NOMO-1 treated with DMSO at 0.1 percent for 48 hours (cell line): ENCODE data around the gene SH3BP2.

ENCODE experiments used
- DNase-seq: peaks from one replicate; lab custom pipeline; 2025; ENCODE audit not compliant: unreplicated experiment; lab: John Stamatoyannopoulos, UW

The SH3BP2 gene

DNA sequence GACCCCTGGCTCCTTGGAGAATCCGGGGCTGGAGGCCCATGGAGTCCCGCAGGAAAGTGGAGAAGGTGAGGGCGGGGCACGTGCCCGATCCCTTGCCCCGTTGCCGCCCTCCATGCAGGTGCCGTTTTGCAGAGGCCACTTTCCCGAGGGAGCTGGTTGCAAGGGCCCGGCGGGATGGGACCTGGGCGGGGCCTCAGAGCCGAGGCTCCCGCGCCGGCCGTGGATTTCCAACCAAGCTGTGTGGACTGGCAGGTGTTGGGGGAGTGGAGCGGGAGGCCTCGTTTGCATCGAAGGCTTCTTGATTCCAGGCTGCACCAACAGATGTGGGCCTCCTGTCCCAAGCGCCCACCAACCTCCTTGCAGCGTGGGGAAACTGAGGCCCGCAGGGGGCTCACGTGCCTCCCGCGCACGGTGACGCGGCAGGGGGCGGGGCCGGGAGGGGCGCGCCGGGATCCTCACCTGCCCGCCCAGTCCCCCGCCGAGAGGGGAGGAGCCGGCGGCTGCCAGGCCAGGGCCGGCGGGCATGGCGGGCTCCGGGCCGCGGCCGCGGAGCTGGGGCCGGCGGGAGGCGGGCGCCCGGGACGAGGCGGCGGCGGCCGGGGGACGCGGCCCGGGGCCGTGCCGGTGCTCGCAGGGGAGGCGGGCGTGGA lies 24.9 kb downstream of the SH3BP2 start:
- no peak for DNase-seq

DNA sequence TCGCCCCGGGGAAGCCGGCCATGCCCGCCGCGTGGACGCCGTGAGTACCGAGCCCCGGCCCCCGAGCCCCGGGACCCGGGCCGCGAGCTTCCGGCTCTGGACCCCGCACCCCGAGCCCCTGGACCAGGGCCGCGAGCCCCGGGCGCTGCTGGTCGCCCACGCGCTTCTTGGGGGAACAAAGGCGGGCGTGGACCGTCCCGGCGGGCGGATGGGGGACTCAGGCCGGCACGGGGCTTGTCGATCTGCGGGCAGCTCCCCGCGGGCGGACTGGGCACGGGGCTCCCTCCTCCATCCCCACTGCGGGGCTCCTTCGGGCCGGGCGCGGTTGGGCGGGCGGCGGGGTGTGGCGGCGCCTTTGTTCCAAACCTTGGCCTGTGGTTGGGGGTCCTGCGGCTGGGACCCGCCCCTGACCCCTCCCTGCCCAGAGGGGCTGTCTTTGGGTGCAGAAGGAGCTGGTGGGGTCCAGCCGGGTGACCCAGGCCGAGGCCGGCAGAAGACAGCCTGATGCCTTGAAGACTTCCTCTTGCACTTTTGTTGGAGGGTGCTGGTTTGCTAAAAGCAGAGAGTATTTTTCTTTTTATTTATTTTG lies 25.6 kb downstream of the SH3BP2 start:
- no peak for DNase-seq

DNA sequence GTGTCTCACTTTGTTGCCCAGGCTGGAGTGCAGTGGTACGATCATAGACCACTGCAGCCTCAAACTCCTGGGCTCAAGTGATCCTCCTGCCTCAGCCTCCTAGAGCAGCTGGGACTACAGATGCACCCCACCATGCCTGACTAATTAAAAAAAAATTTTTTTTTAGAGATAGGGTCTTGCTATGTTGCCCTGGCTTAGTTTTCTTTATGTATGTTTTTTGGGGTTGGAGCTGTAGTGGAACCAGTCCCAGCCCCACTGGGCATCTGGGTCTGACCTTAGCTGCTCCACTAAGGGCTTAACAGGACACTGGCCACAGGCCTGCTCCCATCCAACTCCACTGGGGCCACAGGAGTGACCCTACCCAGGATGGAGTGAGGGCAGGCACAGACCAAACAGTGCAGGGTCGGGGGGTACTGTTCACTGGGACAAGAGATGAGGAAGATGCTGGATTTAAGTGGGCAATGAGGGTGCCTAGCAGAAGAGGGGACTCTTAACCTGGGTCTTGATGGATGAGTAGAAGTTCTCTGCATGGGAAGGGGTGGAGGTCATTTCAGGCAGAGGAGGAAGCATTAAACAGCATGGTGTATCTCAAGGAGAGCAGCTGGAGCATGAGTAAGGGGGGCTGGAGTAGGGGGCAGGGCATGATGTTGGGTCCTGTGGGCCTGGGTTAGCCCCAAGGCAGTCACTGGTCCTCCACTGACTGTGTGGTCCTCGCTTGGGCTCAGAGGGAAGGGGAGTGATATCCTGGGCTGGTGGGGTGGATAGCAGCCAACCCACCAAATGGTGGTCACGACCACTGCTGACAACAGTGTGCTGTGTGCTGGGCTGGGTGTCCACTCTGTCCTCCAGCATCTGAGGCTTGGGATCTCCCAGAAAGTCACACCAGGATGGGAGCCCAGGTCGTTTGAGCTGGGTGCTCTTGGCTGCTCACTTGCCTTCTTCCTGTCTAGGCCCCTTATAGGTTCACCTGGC lies 26.6 kb downstream of the SH3BP2 start:
- DNase-seq, result no peak

DNA sequence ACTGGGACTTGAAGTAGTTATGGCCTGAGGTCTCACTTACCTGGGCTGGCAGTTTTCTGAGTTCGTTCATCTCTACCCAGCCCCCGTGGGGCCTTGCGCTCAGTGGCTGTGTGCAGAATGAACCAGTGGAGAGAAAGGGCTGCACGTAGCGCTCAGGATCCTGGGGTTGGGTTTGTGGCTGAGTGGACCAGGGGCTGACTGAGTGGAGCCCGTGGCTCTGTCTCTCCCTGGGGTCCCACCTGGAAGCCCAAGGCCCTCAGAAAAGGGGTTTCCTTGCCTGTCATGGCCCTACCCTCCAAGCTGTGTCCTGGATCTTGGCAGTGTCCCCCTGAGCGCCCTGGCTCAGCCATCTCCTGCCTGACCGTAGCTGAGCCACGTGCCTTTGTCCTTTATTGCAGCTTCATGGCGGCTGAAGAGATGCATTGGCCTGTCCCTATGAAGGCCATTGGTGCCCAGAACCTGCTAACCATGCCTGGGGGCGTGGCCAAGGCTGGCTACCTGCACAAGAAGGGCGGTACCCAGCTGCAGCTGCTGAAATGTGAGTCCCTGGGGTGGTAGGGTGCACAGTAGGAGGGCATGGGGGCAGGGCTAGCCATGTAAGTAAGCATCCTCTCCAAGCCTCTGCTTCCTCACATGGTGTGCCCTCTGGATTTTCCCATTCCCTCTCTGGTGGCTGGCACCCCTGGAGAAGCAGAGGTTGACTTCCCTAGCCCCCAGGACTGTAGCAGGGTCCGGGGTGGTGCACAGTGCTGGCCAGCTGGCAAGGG lies 27.5 kb downstream of the SH3BP2 start:
- no peak for DNase-seq

DNA sequence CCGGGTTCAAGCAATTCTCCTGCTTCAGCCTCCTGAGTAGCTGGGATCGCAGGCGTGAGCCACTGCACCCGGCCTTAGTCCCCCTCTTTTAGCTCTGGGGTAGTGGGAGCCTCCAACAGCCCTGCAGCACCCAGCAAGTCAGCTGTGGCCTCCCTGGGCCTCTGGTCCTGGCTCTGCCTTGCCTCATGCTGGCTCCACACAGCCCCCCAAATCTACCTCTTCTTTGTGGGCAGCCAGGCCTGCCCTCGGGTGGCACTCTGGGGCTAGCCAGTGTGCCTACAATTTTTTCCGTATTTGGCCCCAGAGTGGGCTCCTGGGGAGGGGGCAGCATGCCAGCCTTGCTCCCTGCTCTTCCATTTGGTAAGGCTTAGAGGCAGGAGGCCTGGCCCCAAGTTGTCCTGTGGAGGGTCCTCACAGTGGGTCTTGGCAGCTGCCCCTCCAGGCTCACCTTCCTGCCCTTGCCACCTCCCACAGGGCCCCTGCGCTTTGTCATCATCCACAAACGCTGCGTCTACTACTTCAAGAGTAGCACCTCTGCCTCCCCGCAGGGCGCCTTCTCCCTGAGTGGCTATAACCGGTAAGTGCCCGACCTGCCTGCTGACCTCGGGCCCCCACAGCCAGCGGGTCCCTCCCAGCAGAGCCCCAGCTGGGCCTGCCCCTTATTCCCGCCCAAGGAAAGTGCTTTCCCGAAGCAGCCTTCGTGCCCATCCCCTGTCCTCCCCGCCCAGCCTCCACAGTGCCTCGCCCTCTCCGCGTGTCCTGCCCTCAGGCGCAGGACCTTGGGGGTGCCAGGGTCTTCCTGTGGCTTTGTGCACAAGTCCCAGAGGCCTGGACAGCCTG lies 29.8 kb downstream of the SH3BP2 start:
- DNase-seq, result no peak

DNA sequence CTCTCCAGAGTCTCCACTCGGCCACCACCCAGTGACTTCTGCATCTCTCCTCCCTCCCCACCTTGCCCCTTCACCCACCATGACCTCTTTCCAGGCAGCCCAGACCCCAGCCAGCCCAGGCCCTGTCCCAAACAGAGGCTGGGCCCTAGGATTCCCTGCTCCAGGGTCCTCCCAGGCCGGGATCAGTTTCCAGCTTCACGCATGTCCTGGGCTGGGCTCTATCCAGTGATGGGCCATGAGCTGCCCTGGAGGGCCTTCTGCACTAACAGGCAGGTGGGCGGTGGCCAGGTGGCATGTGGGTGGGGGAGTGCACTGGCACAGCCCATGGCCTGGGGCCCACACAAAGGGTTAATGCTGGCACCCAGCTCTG lies 30.4 kb downstream of the SH3BP2 start:
- DNase-seq, result no peak

DNA sequence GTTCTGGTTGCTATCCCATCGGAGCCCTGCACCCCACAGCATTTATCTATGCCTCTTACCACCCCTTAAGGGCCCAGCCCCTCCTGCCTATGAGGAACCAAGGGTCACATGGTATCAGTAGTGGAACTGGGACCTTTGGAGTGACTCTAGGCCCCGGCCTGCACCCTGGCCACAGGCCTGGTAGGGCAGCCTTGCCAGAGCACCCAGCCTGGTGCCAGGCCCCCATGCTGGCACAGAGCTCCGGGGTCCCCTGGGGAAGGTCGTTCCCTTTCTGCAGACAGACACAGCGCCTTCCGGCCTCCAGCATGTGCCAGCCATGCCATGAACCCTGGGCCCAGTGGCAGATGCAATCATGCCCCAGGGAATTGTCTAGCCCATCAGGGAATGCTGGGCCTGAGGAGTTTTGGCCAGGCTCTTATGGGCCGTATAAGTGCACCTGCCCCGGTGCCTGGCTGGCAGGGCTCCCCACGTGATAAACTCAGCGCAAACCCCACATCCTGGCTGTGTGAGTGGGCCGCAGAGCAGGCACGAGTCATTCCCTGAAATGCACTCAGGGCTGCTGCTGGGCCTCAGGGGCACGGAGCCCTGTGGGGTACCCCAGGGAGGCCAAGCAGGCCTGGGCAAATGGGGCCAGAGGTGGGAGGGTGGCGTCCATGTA lies 30.9 kb downstream of the SH3BP2 start:
- DNase-seq, result no peak

DNA sequence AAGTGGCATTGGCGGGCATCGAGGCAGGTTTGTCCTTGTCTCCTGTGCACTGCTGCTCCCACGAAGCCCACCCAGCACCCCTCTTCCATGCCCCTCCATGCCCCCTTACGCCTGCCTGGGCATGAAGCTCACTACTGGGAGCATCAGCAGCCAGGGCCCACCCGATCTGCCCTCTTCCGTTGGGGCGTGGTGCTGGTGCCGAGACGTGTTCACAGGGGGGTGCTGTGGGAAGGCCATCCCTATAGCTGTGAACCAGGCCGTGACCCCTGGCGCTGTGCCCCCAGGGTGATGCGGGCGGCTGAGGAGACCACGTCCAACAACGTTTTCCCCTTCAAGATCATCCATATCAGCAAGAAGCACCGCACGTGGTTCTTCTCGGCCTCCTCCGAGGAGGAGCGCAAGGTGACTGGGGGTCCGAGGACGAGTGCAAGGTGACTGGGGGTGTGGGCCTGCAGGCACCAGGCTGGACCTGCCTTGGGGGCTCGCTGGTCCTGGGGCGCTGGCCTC lies 31.5 kb downstream of the SH3BP2 start:
- no peak for DNase-seq

DNA sequence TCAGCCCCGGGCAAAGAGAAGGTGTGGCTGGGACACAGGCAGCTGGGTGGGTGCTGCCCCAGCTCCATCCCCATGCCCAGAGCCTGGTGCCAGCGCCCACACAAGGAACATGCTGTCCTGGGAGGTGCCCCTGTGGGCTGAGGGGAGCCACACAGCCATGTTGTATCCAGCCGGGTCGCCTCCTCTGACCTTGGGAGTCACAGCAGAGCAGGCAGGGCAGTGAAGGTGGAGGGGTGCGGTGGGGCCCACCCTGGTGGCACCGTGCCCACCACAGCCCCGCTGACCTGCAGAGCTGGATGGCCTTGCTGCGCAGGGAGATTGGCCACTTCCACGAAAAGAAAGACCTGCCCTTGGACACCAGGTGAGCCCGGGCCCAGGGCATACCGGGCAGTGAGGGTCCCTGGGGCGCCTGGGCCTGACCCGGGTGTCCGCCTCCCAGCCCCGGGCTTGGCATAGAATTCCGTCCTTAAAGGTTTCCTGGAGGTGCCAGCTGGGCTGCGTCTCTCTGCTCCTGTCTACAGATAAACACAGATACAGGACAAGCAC lies 32.0 kb downstream of the SH3BP2 start:
- no peak for DNase-seq

DNA sequence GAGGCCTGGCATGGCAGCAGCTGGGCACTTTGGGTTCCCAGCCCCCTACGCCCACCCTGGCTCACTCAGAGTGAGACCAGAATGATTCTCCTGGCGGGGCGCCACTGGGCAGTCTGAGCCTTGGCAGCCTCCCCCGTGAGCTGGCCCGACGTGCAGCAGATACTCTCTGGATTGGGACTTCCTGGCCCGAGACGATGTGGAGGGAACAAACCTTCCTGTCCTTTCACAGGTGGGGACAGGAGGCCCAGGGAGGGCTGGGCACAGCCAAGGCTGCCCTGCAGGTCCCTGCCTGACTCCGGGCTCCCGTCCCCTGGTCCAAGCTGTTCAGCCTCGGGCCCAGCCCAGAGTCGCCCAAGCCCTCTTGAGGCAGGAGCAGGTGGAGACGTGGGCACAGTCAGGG lies 32.9 kb downstream of the SH3BP2 start:
- no peak for DNase-seq

DNA sequence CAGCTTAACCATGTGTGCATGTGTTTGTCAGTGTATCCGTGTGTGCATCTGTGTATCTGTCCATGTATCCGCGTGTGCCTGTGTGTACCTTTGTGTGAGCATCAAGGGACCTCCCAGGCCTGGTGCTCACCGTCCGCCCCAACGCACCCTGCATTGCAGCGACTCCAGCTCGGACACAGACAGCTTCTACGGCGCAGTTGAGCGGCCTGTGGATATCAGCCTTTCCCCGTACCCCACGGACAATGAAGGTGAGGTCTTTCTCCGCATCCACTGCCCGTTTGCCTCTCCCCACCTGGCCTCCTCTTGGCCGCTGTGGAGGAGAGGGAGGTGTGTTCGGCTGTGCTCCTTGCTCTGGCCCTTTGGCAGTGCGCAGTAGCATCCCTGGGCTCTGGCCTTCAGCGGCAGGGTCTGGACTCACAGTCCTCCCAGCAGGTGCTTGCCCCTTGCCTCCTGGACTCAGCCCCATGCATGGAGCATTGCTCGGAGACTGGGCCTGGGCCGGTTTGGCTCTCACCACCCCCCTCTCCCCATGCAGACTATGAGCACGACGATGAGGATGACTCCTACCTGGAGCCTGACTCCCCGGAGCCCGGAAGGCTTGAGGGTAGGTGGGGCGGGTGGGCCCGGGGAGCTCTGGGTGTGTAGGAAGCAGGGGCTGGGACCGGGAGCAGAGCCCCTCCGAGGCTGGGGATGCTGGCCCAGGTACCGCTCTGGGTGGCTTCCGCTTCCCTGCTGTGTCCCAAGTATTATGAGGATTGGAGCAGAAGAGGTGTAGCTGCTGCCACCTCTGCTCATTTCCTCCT lies 34.4 kb downstream of the SH3BP2 start:
- DNase-seq, result no peak

DNA sequence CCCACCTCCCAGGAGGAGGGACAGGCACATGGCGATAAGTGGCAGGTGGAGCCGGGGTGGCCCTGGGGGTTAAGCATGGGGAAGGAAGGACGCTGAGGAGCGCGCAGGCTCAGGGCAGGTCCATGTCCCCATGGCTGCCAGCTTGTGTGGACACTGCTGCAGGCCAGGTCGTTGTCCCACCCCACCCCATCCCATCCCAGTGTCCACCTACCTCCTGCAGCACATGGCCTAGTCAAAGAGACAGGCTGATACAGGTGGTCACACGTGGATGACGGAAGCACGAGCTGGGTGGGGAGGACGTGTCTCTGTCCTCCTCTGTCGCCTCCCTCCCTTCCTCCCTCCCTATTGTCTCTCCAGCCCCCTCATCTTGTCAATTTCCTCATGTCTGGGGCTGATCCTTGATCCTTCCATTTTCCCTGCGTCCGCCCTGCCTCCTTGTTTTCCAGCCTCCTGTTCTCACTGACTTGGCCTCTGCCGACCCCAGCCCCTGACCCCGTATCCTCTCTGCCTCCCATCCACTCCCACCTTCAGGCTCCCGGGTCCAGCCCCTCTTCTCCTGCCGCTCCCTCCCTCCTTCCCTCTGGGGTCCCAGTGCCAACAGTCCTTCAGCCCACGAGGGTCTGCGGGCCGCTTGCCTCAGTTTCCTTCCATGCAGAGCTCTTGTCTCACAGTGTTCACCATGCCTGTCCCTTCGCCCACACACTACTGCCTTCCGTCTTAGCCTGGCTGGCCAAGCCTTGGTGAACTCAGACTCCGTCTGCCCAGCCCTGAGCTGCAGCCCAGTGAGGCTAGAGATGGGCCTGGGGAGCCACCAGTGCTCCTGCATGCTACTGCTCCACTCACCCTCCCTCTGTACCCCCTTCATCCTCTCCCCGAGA lies 35.2 kb downstream of the SH3BP2 start:
- no peak for DNase-seq

DNA sequence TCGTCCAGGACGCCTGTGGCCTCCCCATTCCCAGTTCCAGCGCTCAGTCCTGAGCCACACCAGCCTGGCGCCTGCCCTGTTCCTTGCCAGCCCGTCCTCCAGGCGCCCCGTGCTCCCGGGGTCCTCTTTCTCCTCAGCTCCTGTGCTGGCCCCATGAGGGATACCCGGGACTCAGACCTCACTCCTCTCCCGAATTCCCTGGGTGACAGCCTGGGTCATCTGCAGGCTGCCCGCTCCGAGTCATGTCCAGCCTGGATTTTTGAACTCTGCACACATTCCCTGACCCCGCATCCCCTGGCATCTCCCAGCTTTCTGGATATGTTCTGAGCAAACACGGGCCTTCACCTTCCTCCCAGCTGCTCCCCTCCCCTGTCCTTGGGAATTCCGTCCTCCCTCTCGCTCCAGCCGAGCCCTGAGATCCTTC lies 35.9 kb downstream of the SH3BP2 start:
- DNase-seq, result no peak

DNA sequence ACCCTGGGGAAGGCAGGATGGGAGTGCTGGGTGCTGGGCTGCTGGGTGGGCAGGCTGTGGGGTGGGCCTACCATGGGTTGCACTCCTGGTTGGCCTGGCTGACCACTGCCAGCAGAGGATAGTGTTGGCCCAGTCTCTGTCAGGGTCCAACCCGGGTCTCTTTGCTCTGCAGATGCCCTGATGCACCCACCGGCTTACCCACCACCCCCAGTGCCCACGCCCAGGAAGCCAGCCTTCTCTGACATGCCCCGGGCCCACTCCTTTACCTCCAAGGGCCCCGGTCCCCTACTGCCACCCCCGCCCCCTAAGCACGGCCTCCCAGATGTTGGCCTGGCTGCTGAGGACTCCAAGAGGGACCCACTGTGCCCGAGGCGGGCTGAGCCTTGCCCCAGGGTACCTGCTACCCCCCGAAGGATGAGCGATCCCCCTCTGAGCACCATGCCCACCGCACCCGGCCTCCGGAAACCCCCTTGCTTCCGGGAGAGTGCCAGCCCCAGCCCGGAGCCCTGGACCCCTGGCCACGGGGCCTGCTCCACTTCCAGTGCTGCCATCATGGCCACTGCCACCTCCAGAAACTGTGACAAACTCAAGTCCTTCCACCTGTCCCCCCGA lies 36.5 kb downstream of the SH3BP2 start:
- DNase-seq, result no peak

DNA sequence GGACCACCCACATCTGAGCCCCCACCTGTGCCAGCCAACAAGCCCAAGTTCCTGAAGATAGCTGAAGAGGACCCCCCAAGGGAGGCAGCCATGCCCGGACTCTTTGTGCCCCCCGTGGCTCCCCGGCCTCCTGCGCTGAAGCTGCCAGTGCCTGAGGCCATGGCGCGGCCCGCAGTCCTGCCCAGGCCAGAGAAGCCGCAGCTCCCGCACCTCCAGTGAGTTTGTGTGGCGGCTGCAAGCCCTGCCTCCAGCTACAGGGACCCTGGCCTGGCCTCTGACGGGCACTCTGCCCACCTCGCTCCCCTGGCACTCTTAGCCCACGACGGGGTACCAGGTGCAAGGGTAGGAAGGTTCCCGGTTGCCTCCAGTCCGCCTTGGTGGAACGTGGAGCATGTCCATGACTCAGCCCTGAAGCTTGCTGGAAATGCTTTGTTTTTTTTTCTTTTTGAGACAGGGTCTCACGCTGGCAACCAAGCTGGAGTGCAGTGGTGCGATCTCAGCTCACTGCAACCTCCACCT lies 37.1 kb downstream of the SH3BP2 start:
- no peak for DNase-seq

DNA sequence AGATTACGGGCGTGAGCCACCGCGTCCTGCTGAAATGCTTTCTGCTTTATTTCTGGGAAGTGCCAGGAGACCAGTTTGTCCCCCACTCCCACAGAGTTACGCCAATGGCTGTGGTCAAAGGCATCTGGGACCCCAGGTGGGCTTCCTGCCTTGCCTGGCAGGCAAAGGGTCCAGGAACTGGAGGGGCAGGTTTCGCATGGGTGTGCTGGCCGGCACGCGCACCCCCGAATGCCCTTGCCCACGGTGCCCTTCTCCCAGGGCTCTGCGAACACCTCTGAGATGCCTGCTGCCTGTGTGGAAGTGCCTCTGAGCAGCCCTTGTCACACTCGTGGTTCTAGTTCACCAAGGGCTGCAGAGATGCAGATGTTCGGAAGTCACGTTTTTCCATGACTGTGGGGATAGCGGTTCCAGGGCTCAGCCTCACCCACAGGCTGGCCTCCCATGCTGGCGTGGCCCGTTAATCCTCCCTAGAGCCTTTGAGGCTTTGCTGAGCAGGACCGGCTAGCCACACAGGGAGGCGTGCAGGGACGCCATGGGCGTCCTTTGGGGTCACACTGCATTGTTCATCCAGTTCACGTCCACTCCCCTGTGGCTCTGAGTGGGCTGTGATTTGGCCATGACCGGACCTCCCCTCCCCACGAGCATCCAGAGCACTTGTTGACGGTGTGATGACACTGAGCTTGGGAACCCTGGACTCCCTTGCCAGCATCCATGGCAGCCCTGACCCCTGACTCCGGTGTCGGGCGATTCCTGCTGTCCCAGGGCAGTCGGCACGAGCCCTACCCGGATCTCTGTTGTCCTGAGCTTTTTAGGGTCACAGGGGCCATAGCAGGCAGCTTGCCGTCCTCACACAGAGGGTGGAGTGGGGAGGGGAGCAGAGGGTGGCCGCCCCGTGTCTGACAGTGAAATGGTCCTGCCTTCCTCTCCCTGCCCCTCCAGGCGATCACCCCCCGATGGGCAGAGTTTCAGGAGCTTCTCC lies 38.0 kb downstream of the SH3BP2 start:
- no peak for DNase-seq
